GM21447 (cell line): ENCODE results near the gene LHCGR.
"Not testable (repeated sequence)": the region's sequence is repeated elsewhere in the genome, so short reads cannot be mapped to it uniquely, and the experiment has no call there.

Experiments used
- ATAC-seq: cut with Tn5 transposase; IDR thresholded peaks from one replicate; pipeline ENCODE4 v1.9.1; 2021; ENCODE audit not compliant: unreplicated experiment

The LHCGR gene

GRCh38 chr2:48713647-48714046 is 41.9 kb downstream of the LHCGR start:
- no peak for ATAC-seq

- ATAC-seq = no peak
Observed at GRCh38 chr2:48712151-48712550, 43.4 kb downstream of the LHCGR start.

GRCh38 chr2:48711343-48711742 is 44.2 kb downstream of the LHCGR start:
- no peak for ATAC-seq

- no peak for ATAC-seq
Observed at GRCh38 chr2:48709096-48710034, 46.2 kb downstream of the LHCGR start.

- ATAC-seq = no peak
Observed at GRCh38 chr2:48707466-48707865, 48.1 kb downstream of the LHCGR start.

- ATAC-seq = not testable (repeated sequence)
Observed at GRCh38 chr2:48703621-48704020, 51.9 kb downstream of the LHCGR start.

GRCh38 chr2:48699348-48699930 is 56.1 kb downstream of the LHCGR start:
- no peak for ATAC-seq

- no peak for ATAC-seq
Observed at GRCh38 chr2:48696881-48697280, 58.6 kb downstream of the LHCGR start.

- ATAC-seq = no peak
Observed at GRCh38 chr2:48695991-48696390, 59.5 kb downstream of the LHCGR start.

- ATAC-seq = no peak
Observed at GRCh38 chr2:48694149-48694548, 61.4 kb downstream of the LHCGR start.

- ATAC-seq = no peak
Observed at GRCh38 chr2:48693645-48694044, 61.9 kb downstream of the LHCGR start.

- ATAC-seq = no peak
Observed at GRCh38 chr2:48693066-48693465, 62.5 kb downstream of the LHCGR start.

GRCh38 chr2:48691935-48692691 is 63.4 kb downstream of the LHCGR start:
- ATAC-seq = no peak

- no peak for ATAC-seq
Observed at GRCh38 chr2:48685126-48685525, 70.4 kb downstream of the LHCGR start.

- ATAC-seq = no peak
Observed at GRCh38 chr2:48677450-48677849, 78.1 kb downstream of the LHCGR start.

GRCh38 chr2:48674933-48675332 is 80.6 kb downstream of the LHCGR start:
- ATAC-seq = no peak

- no peak for ATAC-seq
Observed at GRCh38 chr2:48673581-48673980, 81.9 kb downstream of the LHCGR start.

- ATAC-seq = peak; percentile 94
Observed at GRCh38 chr2:48668992-48669391, 86.5 kb downstream of the LHCGR start.

GRCh38 chr2:48651158-48651790 is 104.2 kb downstream of the LHCGR start:
- ATAC-seq = no peak

- no peak for ATAC-seq
Observed at GRCh38 chr2:48638261-48638660, 117.3 kb downstream of the LHCGR start.
